ENCODE data around the gene ATP5MG. TPM values are rescaled to one million over a fixed set of nuclear protein-coding genes. Genes with fewer than 3 reads are reported as not detected.

ATP5MG gene
- total and polyA plus RNA-seq, 2 donors (not counting 1 experiment from before 2014, with no cell fraction given): 118 to 142 TPM

DNA sequence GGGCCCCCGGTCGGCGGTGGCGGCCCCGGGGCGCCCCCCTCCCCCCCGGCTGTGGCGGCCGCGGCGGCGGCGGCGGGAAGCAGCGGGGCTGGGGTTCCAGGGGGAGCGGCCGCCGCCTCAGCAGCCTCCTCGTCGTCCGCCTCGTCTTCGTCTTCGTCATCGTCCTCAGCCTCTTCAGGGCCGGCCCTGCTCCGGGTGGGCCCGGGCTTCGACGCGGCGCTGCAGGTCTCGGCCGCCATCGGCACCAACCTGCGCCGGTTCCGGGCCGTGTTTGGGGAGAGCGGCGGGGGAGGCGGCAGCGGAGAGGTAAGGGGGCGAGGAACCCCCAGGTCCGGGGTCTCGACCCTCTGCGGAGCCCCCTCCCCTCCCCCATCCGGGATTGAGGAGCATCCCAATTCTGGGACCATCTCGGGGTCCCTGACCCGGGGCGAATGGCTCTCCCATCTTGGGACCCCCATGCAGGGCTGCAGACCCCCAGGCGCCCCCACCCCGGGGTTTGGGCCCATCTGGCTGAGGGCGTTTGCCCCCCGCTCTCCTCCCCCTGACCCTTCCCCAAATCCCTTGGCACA, 35.3 kb downstream of the ATP5MG start:
- no peaks in the 10 kb centered on the region for H3K9me3 ChIP-seq (ENCODE audit: control extremely low read depth in 1 of 3, control insufficient read depth in 2 of 3, insufficient read depth in 1 of 3, low read length in 2 of 3)
- DNase-seq: no peak
- H3K4me1 Mint-ChIP-seq: peaks cover 49% of the 10 kb centered on the region
- CTCF ChIA-PET: interaction anchor here (1.4 to 2.6 kb wide), 3 partner anchors 8 to 52 kb away, joined by 6 to 11 read pairs (median 7); partner anchors contain the start of gene ATP5MG
- peak overlapping the region; percentile 95 for H3K4me2 ChIP-seq (replicated peaks; ENCODE audit: low read depth, low read length, poor library complexity, severe bottlenecking)
- 0% methylated on average over 50 of the region's 55 CpGs for WGBS (ENCODE audit: insufficient coverage)
- H2AFZ ChIP-seq (ENCODE audit: insufficient read depth, low read depth, low read length, poor library complexity, severe bottlenecking): peak overlapping the region; percentile 54
- peaks cover 29 to 32% of the 10 kb centered on the region in 2 donors for H3K4me1 ChIP-seq (ENCODE audit: control insufficient read depth in 2 of 2, insufficient read depth in 2 of 2, low read length in 2 of 2)
- peak overlapping the region; percentile 83 to 94 for H3K27ac ChIP-seq (ENCODE audit: low read length in 2 of 2)
- peak overlapping the region; percentile 95 for H3K27ac Mint-ChIP-seq
- H3K9me3 Mint-ChIP-seq (ENCODE audit: insufficient read depth): no peaks in the 10 kb centered on the region
- no peak for TF ChIP-seq EZH2 (IDR thresholded peaks at IDR 0.05; ENCODE audit: borderline replicate concordance, insufficient read depth, low read depth, low read length, poor library complexity, severe bottlenecking)
- TF ChIP-seq, protein P1, sequence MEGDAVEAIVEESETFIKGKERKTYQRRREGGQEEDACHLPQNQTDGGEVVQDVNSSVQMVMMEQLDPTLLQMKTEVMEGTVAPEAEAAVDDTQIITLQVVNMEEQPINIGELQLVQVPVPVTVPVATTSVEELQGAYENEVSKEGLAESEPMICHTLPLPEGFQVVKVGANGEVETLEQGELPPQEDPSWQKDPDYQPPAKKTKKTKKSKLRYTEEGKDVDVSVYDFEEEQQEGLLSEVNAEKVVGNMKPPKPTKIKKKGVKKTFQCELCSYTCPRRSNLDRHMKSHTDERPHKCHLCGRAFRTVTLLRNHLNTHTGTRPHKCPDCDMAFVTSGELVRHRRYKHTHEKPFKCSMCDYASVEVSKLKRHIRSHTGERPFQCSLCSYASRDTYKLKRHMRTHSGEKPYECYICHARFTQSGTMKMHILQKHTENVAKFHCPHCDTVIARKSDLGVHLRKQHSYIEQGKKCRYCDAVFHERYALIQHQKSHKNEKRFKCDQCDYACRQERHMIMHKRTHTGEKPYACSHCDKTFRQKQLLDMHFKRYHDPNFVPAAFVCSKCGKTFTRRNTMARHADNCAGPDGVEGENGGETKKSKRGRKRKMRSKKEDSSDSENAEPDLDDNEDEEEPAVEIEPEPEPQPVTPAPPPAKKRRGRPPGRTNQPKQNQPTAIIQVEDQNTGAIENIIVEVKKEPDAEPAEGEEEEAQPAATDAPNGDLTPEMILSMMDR (IDR thresholded peaks at IDR 0.05): no peak
- H3K36me3 ChIP-seq (replicated peaks in 1 of 2; ENCODE audit: control extremely low read depth in 1 of 2, control insufficient read depth in 1 of 2, extremely low read depth in 1 of 2, insufficient read depth in 2 of 2, low read length in 1 of 2): peaks cover 0 to 7% of the 10 kb centered on the region in 2 experiments
- peaks cover 51% of the 10 kb centered on the region for H3K79me2 ChIP-seq (ENCODE audit: control insufficient read depth, insufficient read depth, low read length)
- intact Hi-C loops (cut with micrococcal nuclease): loop anchor here (1.0 to 10.0 kb wide), 7 partner anchors 52 to 619 kb away; partner anchors contain the start of genes ARCN1, DDX6, MPZL3 and UBE4A
- H3K9ac ChIP-seq (ENCODE audit: low read length): peak overlapping the region; percentile 77
- peak; percentile 8 for ATAC-seq (ENCODE audit: low read depth)
- peak overlapping the region; percentile 66 to 89 (median 80) for H3K4me3 ChIP-seq (ENCODE audit: control extremely low read depth in 1 of 5, extremely low read depth in 1 of 5, insufficient read depth in 1 of 5, low read depth in 2 of 5, low read length in 4 of 5)
- H4K20me1 ChIP-seq (ENCODE audit: control insufficient read depth, insufficient read depth, low read length, poor library complexity, severe bottlenecking): peaks cover 45% of the 10 kb centered on the region
- H3K27me3 ChIP-seq (replicated peaks in 1 of 4; ENCODE audit: control extremely low read depth in 1 of 4, control insufficient read depth in 3 of 4, insufficient read depth in 4 of 4, low read length in 3 of 4): no peaks in the 10 kb centered on the region
- no peaks in the 10 kb centered on the region for H3K27me3 Mint-ChIP-seq
- POLR2A ChIA-PET: interaction anchor here (1.2 to 2.5 kb wide), 3 partner anchors 20 to 582 kb away, joined by 3 to 28 read pairs (median 3); partner anchors contain the start of genes ATP5MG, RPS25 and TRAPPC4
- H3K4me3 Mint-ChIP-seq: peak overlapping the region; percentile 96
